Measurements from ENCODE around the gene TPGS2. TPM values are rescaled to one million over a fixed set of nuclear protein-coding genes. Genes with fewer than 3 reads are reported as not detected.

The TPGS2 gene
- total RNA-seq, 4 donors from 2014 or later, result 53.7 to 130 (median 95.6) TPM

GRCh38 chr18:36812678-36813077 lies 16.1 kb downstream of the TPGS2 start:
- Histone ChIP-seq H3K27ac (peak overlapping the region in 2 of 4 donors; percentile 15 to 17), H3K27me3 (no peaks in the 10 kb centered on the region), H3K36me3 (peaks cover 0 to 6% (median 0%) of the 10 kb centered on the region in 4 donors), H3K4me3 (no peak overlapping the region), H3K9me3 (no peaks in the 10 kb centered on the region), H3K4me1 (peaks cover 0 to 4% (median 0%) of the 10 kb centered on the region in 4 donors)
- in situ Hi-C loops (cut with MboI; ENCODE audit: low pct_ligation_motif_present in 1 of 4, low pct_unique_long_range_greater_than_20kb in 1 of 4, low sequenced_read_pairs in 3 of 4) (no loop called here), intact Hi-C loops (cut with DNase I; ENCODE audit: low total_unique reads) (no loop called here)
- no peak for TF ChIP-seq EP300 (IDR thresholded peaks at IDR 0.05; ENCODE audit: low read depth)
- peak in 1 of 3 donors; percentile 8 for TF ChIP-seq POLR2AphosphoS5 (IDR thresholded peaks at IDR 0.05)
- WGBS, 2 donors (ENCODE audit: low coverage in 1 of 2), result 63 to 74% methylated on average over 2 to 3 of the region's 3 CpGs
- no peak for DNase-seq

DNA sequence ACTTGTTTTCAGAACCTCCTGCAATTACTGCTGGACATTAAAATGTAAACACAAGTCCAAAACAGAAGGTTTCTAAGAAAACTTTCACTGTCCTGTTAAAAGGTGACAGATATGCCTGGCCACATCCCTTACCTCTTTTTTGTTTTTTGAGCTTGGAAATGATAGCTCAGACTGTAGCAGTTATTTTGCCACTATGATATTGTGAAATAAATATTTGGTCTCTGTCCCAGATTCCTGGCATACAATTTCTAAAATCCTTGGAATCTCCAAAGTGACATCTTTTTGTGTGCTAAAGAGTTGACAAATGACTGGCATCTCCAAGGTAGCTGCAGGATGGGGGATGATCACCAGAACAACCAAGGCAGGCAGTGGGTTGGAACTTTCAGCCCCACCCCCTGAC lies 16.8 kb downstream of the TPGS2 start:
- Histone ChIP-seq H3K27me3 (no peaks in the 10 kb centered on the region), H3K4me1 (peaks cover 0 to 4% (median 0%) of the 10 kb centered on the region in 4 donors), H3K36me3 (no peaks in the 10 kb centered on the region), H3K27ac (peak overlapping the region in 2 of 4 donors; percentile 15 to 17), H3K4me3 (no peak overlapping the region), H3K9me3 (no peaks in the 10 kb centered on the region)
- in situ Hi-C loops (cut with MboI; ENCODE audit: low pct_ligation_motif_present in 1 of 4, low pct_unique_long_range_greater_than_20kb in 1 of 4, low sequenced_read_pairs in 3 of 4) (no loop called here), intact Hi-C loops (cut with DNase I; ENCODE audit: low total_unique reads) (no loop called here)
- no peak for DNase-seq
- no peak for TF ChIP-seq POLR2AphosphoS5 (IDR thresholded peaks at IDR 0.05)
- TF ChIP-seq EP300 (IDR thresholded peaks at IDR 0.05; ENCODE audit: low read depth), result no peak
- TF ChIP-seq POLR2A (IDR thresholded peaks at IDR 0.05), result no peak

DNA sequence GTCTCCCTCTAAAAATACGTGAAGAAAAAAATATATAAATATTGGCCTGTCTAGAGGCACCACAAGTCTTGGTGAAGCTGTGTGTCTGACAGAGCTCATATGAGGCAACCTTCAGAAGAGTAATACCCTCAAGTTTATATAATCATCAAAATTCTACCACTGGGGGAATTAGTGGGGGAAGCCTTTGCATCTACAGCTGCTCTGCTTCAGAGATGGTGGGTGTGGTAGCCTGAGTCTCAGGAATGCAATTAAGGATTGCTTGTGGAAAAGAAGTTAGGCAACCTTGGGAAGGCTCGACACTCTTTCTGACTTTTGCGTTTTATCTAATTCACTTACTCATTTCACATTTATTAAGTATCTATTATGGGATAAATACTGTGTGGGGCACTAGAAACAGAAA lies 17.4 kb downstream of the TPGS2 start:
- Histone ChIP-seq H3K27me3 (no peaks in the 10 kb centered on the region), H3K9me3 (no peaks in the 10 kb centered on the region), H3K4me1 (peaks cover 0 to 4% (median 0%) of the 10 kb centered on the region in 4 donors), H3K4me3 (no peak overlapping the region), H3K27ac (peak overlapping the region in 2 of 4 donors; percentile 15 to 17), H3K36me3 (no peaks in the 10 kb centered on the region)
- TF ChIP-seq POLR2AphosphoS5 (IDR thresholded peaks at IDR 0.05), result no peak
- TF ChIP-seq POLR2A (IDR thresholded peaks at IDR 0.05), result no peak
- TF ChIP-seq EP300 (IDR thresholded peaks at IDR 0.05; ENCODE audit: low read depth), result no peak
- no peak for TF ChIP-seq CTCF (IDR thresholded peaks at IDR 0.05)
- in situ Hi-C loops (cut with MboI; ENCODE audit: low pct_ligation_motif_present in 1 of 4, low pct_unique_long_range_greater_than_20kb in 1 of 4, low sequenced_read_pairs in 3 of 4), result no loop called here
- 63 to 81% methylated on average over 3 of the region's 3 CpGs for WGBS, 2 donors (ENCODE audit: low coverage in 1 of 2)
- no peak for DNase-seq
- intact Hi-C loops (cut with DNase I; ENCODE audit: low total_unique reads), result no loop called here

DNA sequence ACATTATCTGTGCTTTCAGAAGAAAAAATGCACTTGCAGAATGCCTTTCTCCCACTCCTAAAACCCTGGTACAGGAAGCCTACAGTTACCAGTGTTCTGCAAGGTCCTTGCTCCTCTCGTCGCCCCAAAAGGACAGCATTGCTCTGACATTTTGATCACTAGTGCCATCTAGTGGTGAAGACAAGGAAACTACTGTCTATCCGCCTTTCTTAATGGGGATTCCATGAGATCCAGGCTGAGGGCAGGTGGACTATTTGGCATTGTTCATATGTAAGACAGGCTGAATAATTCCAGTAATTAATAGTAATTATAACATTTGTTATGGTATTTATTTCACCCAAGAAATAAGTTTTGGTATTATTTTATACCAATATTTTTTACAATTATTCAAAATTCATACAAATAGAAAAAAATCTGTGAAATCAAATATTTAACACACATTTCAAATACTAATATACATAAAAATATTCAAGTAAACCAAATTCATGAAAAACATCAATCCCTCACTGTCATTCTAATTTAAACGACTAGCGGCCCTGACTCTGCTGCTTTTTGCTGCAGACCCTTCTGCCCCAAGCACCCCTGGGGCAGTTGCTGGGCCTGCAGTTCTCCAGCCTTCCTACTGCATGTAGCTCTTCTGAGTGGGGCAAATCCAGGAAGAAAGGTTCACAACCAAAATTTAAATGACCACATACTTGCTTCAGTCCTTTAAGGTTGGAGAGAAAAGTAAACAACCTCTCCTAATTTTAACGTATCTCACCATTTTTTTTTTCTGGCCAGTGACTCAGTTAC lies 19.0 kb downstream of the TPGS2 start:
- Histone ChIP-seq H3K4me3 (no peak overlapping the region), H3K36me3 (peaks cover 0 to 8% (median 2%) of the 10 kb centered on the region in 4 donors), H3K4me1 (peaks cover 0 to 4% (median 0%) of the 10 kb centered on the region in 4 donors), H3K27ac (no peak overlapping the region), H3K27me3 (no peaks in the 10 kb centered on the region), H3K9me3 (no peaks in the 10 kb centered on the region)
- in situ Hi-C loops (cut with MboI; ENCODE audit: low pct_ligation_motif_present in 1 of 4, low pct_unique_long_range_greater_than_20kb in 1 of 4, low sequenced_read_pairs in 3 of 4) (no loop called here), intact Hi-C loops (cut with DNase I; ENCODE audit: low total_unique reads) (no loop called here)
- peak; percentile 14 for DNase-seq
- peak; percentile 62 to 82 (median 79) for TF ChIP-seq CTCF (IDR thresholded peaks at IDR 0.05)
- no peak for TF ChIP-seq EP300 (IDR thresholded peaks at IDR 0.05; ENCODE audit: low read depth)
- TF ChIP-seq POLR2AphosphoS5 (IDR thresholded peaks at IDR 0.05), result no peak
- WGBS, 2 donors (ENCODE audit: low coverage in 1 of 2), result 38 to 43% methylated on average over 3 to 6 of the region's 6 CpGs

GRCh38 chr18:36808681-36809080 lies 20.1 kb downstream of the TPGS2 start:
- intact Hi-C loops (cut with DNase I; ENCODE audit: low total_unique reads) (no loop called here), in situ Hi-C loops (cut with MboI; ENCODE audit: low pct_ligation_motif_present in 1 of 4, low pct_unique_long_range_greater_than_20kb in 1 of 4, low sequenced_read_pairs in 3 of 4) (no loop called here)
- 80 to 89% methylated on average over 1 to 2 of the region's 2 CpGs for whole genome bisulfite sequencing, 2 donors (ENCODE audit: low coverage in 1 of 2)
- H3K4me3 ChIP-seq, result no peak overlapping the region
- no peaks in the 10 kb centered on the region for H3K27me3 ChIP-seq
- no peak for TF ChIP-seq POLR2AphosphoS5 (IDR thresholded peaks at IDR 0.05)
- no peak for TF ChIP-seq EP300 (IDR thresholded peaks at IDR 0.05; ENCODE audit: low read depth)
- TF ChIP-seq POLR2A (IDR thresholded peaks at IDR 0.05), result no peak
- no peaks in the 10 kb centered on the region for H3K9me3 ChIP-seq
- peaks cover 0 to 4% (median 0%) of the 10 kb centered on the region in 4 donors for H3K4me1 ChIP-seq
- no peak for DNase-seq
- H3K36me3 ChIP-seq, result peaks cover 0 to 20% (median 2%) of the 10 kb centered on the region in 4 donors
- no peak overlapping the region for H3K27ac ChIP-seq
